Hindlimb muscle (tissue), 1 donor: ENCODE measurements around the gene CTBP2. TPM values are rescaled to one million over a fixed set of nuclear protein-coding genes. Genes with fewer than 3 reads are reported as not detected.

Experiments
- DNase-seq: peaks from one replicate; pipeline ENCODE4 v3.0.0-alpha.2; 2013
- polyA plus RNA-seq: library from polyadenylated mRNA; unstranded; fragments of 120-200 nt; gene quantifications from one replicate; pipeline ENCODE4 v1.2.1, GENCODE V29; 2013; ENCODE audit not compliant: insufficient read length

CTBP2 gene
- polyA plus RNA-seq, 1 donor = 41.4 TPM

GRCh38 chr10:125144693-125145623 is 15.4 kb downstream of the CTBP2 start:
- no peak for DNase-seq

- DNase-seq = no peak
Observed at GRCh38 chr10:125144206-125144605, 16.2 kb downstream of the CTBP2 start.

- DNase-seq = no peak
Observed at GRCh38 chr10:125142946-125143345, 17.4 kb downstream of the CTBP2 start.

- no peak for DNase-seq
Observed at GRCh38 chr10:125141860-125142484, 18.4 kb downstream of the CTBP2 start.

GRCh38 chr10:125141150-125141859 is 19.1 kb downstream of the CTBP2 start:
- DNase-seq = no peak

- DNase-seq = no peak
Observed at GRCh38 chr10:125140151-125140550, 20.2 kb downstream of the CTBP2 start.

- DNase-seq = no peak
Observed at GRCh38 chr10:125137601-125138438, 22.5 kb downstream of the CTBP2 start.

GRCh38 chr10:125136087-125136486 is 24.3 kb downstream of the CTBP2 start:
- no peak for DNase-seq

- no peak for DNase-seq
Observed at GRCh38 chr10:125135771-125136035, 24.7 kb downstream of the CTBP2 start.

GRCh38 chr10:125134916-125135770 is 25.2 kb downstream of the CTBP2 start:
- no peak for DNase-seq

GRCh38 chr10:125134483-125134848 is 25.9 kb downstream of the CTBP2 start:
- no peak for DNase-seq

- DNase-seq = no peak
Observed at GRCh38 chr10:125133696-125134482, 26.5 kb downstream of the CTBP2 start.

- DNase-seq = peak; percentile 35
Observed at GRCh38 chr10:125132344-125132743, 28.0 kb downstream of the CTBP2 start.

- no peak for DNase-seq
Observed at GRCh38 chr10:125130916-125131315, 29.4 kb downstream of the CTBP2 start.

GRCh38 chr10:125130260-125130659 is 30.1 kb downstream of the CTBP2 start:
- no peak for DNase-seq

GRCh38 chr10:125129076-125129458 is 31.3 kb downstream of the CTBP2 start:
- no peak for DNase-seq

GRCh38 chr10:125128397-125129075 is 31.8 kb downstream of the CTBP2 start:
- no peak for DNase-seq

- DNase-seq = no peak
Observed at GRCh38 chr10:125127986-125128385, 32.4 kb downstream of the CTBP2 start.

GRCh38 chr10:125127110-125127509 is 33.3 kb downstream of the CTBP2 start:
- DNase-seq = no peak
